Measurements from ENCODE around the gene LDLRAD2.

Gene LDLRAD2

DNA sequence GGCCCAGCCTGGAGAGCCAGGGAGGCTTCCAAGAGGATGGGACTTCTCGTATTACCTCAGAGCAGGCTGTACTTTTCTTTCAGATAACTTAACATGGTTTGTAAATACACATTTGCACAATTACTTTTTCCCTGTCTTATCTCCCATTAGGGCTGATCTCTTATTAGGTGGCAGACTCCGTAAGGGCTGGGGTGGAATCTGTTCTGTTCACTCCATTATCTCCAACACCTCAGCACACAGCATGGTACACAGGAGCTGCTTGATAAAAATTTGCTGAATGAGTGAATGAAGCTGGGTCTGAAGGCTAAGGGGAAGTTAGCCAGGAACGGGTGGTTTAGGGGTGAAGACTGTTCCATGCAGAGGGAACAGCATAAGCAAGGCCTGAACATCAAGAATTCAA is 48.9 kb downstream of the LDLRAD2 start:
- no peak for DNase-seq (ENCODE audit: low read depth)

DNA sequence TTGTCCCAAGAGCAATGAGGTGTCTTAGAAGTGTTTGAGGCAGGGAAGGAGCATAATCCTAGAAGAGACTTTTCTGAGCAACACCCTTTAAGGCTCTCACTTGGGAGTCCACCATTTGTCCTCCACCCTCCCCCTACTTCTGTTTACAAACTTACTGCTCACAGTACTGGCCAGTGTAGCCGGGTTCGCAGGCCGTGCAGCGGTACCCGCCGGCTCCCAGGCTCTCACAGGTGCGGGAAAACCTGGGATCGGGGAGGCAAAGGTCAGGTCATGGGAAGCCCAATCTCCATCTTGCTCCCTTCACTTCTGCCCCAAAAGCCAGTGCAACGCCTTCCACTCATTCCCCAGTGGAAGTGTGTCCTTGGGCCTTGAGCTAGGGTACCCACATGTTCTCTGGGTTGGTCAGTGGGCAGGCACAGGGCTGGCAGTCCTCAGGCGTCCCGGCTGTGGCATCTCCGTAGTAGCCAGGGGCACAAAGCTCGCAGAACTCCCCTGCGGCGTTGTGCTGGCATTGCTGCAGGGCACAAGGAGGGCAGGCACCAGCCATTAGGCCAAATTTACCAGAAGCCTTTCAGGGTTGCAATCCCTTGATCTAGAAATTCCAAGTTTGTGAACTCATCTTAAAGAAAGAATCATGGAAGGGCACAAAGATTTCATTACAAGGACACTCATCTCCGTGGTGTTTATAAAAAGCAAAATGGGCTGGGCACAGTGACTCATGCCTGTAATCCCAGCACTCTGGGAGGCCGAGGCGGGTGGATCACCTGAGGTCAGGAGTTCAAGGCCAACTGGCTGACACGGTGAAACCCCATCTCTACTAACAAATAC is 49.8 kb downstream of the LDLRAD2 start:
- DNase-seq (ENCODE audit: low read depth), result no peak

DNA sequence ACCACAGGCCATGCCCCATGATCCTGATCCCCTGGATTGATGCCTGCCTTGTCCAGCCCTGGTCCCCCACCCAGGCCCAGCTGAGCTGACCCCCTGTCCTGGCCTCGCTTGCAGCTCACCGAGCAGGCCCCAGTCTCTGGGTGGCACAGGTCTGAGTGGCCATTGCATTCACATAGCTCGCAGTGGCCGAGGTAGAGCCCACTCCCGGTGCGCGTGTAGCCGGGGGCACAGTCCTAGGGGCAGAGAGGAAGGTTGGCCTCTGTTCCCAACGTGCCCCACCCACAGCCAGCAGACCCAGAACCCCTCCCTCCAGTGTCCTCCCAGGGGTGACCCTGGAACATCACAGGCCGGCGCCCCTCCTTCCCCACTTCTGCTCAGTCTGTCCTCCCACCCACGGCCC is 51.9 kb downstream of the LDLRAD2 start:
- DNase-seq (ENCODE audit: low read depth), result no peak

DNA sequence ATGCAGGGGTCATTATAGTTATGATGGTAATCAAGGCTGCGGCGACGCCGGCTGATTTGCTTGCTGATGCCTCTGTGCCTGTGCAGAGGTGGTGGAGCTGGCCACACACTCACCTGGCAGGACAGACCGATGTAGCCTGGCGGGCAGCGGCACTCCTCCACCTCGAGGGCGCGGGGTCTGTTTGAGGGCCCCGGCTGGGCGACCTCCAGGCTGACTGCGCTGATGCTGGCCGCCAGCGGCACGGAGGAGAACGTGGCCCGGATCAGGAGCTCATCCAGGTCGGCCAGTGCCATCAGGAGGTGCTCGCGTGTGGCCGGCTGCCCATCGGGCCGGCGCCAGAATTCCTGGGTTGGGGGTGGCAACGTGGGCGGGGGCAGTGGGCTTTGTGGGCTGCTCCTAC is 52.7 kb downstream of the LDLRAD2 start:
- no peak for DNase-seq (ENCODE audit: low read depth)

DNA sequence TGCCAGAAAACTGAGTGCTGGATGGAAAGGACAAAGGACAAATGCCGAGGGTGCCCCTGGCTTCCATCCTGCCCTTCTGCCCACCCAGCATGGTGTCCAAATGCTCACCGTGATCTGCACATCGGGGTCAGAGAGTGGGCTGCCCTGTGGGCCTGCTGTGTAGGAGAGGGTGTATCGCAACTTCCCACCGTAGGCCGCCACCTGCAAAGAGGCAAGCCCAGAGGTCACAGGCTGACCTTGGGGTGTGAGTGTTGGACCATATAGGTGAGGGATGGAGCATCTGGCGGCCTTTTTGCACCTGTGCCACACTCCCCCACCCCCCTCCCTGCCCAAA is 53.5 kb downstream of the LDLRAD2 start:
- DNase-seq (ENCODE audit: low read depth), result no peak

DNA sequence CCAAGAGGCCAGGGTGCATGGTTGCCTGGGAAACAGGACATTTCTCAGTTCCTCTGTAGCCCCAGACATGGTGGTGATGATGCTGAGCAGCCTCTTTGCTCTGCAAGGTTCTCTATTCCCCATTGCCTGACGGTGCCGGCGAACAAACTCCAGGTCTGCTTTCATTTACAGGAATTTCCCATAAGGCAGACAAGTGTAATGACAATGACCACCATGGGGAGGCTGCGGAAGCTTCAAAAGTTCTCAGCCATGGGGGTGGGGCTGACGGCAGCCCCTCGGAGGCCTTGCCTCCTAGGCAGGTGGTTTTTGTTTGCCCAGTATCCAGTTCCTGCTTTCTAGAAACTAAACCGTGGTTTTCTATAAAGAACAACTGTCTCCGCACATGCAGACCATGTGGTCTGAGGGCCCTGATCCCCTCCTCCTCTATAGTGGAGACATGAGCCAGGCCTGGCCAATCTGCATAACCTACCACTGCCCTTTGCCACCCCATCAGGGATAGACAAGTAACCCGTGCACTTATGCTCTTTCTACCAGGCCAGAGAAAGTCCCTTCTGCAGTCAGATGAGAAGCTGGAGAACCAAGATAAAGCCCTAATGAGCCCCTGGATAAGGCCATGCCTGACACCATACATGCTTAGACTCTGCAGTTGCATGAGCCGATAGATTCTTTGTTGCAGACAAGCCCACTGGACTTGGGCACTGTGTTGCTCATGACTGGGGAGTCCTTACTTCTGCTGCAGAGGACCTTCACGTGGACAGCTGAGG is 54.1 kb downstream of the LDLRAD2 start:
- no peak for DNase-seq (ENCODE audit: low read depth)

DNA sequence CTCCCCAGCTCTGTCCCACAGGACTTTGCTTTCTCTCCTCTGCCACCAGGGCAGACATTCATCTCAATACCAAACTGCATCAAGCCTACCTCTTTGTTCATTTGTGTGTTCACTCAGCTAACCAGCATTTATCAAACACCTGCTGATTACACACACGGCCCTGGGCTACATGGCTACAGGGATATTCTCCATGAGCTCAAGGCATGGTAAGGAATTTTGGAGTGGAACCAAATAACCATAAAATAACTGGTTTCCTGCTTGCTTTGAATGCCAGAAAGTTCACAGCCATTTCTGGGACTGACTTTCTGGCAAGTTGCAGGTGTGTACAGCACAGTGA is 54.6 kb downstream of the LDLRAD2 start:
- DNase-seq (ENCODE audit: low read depth), result no peak

DNA sequence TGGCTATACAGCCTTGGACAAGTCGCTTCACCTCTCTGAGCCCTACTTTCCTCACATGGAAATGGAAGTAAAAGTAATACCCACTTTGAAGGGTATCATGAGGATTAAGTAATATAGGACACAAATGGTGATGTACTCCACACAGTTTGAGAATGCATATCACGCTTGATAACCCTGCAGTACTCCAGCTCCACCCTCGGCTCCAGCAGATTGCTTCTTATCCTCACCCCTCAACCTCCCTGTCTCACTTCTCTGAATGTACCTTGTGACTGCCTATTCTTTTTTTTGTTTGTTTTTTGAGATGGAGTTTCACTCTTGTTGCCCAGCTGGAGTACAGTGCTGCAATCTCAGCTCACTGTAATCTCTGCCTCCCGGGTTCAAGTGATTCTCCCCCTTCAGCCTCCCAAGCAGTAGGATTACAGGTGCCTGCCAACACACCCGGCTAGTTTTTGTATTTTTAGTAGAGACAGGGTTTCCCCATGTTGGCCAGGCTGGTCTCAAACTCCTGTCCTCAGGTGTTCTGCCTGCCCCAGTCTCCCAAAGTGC is 55.5 kb downstream of the LDLRAD2 start:
- no peak for DNase-seq (ENCODE audit: low read depth)

DNA sequence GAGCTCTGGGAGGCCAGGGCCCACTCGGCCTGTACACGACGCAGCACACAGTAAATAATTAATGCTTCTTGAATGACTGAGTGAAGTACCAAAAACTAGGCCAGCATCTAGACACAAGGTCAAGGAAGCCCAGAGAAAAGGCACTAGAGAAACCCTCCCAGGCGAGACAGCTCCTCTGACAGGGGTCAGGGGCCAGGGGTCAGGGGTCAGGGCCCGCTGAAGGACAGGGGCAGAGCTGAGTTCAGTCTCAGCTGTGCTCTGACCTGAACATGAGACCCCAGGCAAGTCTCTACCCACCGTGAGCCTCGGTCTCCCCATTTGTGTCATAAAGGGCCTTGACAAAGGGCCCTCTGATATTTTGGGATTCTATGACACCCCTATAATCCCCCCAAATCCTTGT is 56.4 kb downstream of the LDLRAD2 start:
- no peak for DNase-seq (ENCODE audit: low read depth)

DNA sequence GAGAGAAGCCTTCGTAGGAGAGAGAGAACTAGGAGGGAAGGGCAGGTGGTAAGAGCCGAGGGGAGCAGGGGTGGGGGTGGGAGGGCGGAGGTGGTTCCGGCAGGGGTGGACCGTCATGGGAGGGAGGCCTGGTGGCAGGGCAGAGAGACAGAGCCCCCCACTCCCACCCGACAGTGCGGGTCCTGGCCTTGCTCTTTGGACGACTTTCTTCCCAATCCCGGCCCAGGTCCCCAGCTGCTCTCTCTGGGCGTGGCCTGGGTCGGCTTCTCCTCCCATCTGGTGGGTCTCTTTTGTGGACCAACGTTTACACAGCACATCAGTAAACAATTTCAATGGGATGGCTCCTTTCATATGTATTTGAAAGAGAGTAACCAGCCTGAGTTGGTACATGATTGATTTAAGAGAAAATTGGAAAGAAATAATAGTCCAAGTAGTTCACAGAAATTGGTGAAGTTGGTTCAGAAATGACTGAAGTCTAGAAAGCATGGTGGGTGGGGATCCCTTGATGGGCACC is 56.9 kb downstream of the LDLRAD2 start:
- no peak for DNase-seq (ENCODE audit: low read depth)

DNA sequence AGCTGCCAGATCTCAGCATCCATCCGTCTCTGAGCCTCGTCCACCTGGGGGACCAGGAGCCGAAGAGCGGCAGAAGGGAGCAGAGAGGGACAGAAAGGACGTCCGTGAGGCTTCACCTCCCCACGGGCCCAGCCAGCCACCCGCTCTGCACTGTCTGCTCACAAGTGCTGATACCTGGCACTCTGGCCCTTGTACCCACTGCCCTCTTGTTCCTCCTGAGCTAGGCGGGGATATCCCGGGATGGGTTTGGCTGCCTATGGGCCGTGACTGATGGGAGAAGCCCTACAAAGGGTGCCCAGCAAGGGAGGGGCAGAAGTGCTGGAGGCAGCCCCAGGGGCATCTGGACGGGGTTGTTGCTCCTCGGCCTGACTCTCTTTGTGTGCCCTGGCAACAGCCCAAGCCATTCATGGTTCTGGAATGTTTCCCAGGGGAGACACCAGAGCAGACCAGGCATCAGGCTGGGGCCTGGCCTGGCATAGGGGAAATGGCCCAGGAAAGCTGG is 57.6 kb downstream of the LDLRAD2 start:
- DNase-seq (ENCODE audit: low read depth), result no peak

DNA sequence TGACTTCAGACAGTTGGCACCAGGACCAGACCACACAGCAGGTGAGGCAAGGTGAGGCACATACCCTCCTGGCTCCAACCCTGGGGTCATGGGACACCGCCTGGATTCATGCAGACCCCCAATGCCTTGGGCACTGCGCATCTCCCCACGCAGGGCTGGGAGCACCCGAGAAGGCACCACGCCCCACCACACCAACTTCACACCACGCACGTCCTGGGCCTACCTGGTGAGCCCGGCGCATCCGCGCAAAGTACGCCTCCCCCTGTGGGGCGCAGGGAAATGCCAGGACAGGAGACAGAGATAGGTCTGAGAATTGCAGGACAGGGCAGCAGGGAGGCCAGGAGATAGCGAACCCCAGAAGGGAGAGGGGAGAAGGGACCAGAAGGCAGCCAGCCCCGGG is 58.5 kb downstream of the LDLRAD2 start:
- no peak for DNase-seq (ENCODE audit: low read depth)

DNA sequence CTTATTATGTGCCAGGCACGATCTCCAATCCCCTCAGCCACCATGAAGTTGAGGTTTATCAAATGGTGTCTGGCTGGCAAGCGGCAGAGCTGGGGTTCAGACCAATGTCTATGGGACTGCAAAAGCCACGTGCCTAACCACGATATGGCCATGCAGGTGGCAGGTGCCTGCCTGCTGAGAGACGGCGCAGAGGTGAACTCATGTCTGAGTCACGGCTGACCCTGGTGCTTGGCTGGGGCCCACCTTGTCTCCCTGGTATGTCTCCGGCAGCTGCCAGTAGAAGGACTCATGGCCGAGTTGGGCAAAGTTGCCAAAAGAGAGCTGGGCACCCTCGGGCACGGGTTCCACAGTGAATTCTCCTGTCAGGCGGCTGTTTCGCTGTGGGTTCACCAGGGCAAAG is 59.9 kb downstream of the LDLRAD2 start:
- no peak for DNase-seq (ENCODE audit: low read depth)

DNA sequence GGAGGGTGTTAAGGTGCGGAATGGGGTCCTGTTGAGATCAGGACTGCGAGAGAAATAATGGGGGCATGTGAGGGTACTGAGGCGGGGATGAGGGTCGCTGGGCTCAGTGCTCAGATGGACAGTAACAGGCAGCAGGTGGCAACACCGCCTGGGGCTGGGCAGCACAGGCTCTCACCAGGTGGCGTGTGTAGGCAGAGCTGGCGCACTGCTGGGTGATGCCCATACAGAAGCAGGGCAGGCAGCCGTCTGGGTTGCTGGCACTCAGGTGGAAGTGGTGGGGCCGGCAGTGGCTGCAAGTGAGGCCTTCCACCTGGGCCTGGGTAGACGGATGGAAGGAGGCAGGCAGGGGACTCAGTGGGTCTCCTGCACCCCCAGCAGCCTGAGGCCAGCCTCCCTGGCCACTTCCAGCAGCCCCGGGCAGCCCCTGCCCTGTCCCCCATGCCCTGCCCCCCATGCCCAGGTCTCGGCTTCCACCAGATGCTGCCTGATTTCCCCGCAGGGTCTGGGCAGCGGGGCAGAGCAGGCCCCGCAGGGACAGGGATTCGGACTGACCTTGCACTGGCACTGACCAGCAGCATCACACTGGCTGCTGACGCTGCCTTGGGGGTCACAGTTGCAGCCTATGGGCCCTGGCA is 60.5 kb downstream of the LDLRAD2 start:
- no peak for DNase-seq (ENCODE audit: low read depth)

DNA sequence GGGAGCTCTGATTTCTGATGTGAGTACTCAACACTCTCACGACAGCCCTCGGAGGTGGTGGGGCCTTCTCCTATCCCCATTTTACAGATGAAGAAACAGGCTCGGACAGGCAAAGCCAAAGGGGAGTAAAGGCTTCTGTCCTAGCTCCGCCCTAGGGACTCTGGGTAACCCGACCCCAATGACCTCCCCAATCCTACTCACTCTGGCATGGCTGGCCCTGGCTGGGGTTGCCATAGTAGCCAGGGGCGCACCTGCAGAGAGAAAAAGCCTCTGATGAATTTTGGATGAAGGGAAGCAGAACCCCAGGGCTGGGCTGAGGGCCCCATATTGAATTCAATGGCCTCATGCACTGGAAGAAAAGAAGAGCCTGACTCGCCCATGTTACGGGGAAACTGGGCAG is 61.1 kb downstream of the LDLRAD2 start:
- DNase-seq (ENCODE audit: low read depth), result no peak

DNA sequence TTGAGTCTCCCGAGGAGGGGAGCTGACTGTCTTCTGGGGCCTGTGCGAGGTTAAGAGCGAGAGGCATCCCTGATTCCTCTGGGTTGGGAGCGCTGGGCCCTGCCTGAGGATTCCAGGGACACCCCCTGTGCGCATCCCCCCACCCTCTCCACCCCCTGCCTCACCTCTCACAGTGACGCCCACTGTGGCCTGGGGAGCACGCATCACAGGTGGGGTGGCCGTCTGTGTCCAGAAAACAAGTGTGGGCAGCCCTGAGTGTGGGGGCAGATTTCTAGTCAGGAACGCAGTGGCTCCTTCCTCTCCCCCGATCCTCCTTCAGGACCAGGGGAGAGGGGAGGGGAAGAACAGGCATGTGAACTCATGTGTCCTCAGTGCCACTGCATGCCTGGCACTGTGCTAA is 61.7 kb downstream of the LDLRAD2 start:
- DNase-seq (ENCODE audit: low read depth), result no peak

DNA sequence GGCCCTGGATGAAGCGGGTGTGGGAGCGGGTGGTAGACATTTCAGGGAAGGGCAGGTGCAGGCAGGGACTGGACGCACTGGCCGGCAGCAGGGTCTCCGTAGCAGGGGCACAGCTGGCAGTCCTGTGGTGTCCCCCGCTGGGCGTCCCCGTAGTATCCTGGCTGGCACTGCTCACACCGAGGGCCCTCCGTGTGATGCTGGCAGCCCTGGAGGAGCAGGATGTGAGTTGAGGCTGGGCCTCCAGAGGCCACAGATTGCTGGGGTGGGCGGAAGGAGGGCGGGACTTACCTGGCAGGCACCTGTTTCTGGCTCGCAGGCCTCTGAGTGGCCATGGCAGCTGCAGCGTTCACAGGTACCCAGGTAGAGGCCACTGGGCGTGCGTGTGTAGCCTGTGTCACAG is 62.3 kb downstream of the LDLRAD2 start:
- no peak for DNase-seq (ENCODE audit: low read depth)

All from stimulated activated CD8-positive, alpha-beta memory T cell treated with anti-CD3 and anti-CD28 coated beads, Interleukin-15, amount 100 ng/mL, for 24 hours (primary cell).